Upper lobe of left lung (tissue), 4 donors: Measurements from ENCODE around the gene DIAPH3.

Experiments used
- CTCF ChIP-seq, 6 experiments: fragments of 450-650 bp in 4 of 6; fragments of 200-600 bp in 2 of 6; sonication (generic) in 2 of 6; IDR thresholded peaks; one replicate each; pipeline ENCODE4 v1.5.1; 2016 to 2019; ENCODE audit warnings: antibody characterized with exemption in 6 of 6
- EP300 ChIP-seq, 4 donors: sonication (generic); formaldehyde crosslinking; IDR thresholded peaks; one replicate each; pipeline ENCODE4 v1.5.1; 2017; ENCODE audit warnings: antibody characterized with exemption in 4 of 4, control low read depth in 2 of 4
- POLR2A ChIP-seq, 4 donors: fragments of 450-650 bp; IDR thresholded peaks; one replicate each; pipeline ENCODE4 v1.5.1; 2016 to 2017; ENCODE audit warnings: antibody characterized with exemption in 4 of 4, mild to moderate bottlenecking in 2 of 4
- POLR2AphosphoS5 ChIP-seq, 2 donors: sonication (generic); formaldehyde crosslinking; IDR thresholded peaks; one replicate each; pipeline ENCODE4 v1.5.1; 2017; ENCODE audit warnings: antibody characterized with exemption in 2 of 2

- TF ChIP-seq CTCF (IDR thresholded peaks at IDR 0.05): no peak
- no peak for TF ChIP-seq POLR2A (IDR thresholded peaks at IDR 0.05)
- TF ChIP-seq POLR2AphosphoS5 (IDR thresholded peaks at IDR 0.05): no peak
- no peak for TF ChIP-seq EP300 (IDR thresholded peaks at IDR 0.05)
Observed at GRCh38 chr13:59766236-59766635, 397.5 kb downstream of the DIAPH3 start.
